ENCODE data around the gene MYO18B.

DNA sequence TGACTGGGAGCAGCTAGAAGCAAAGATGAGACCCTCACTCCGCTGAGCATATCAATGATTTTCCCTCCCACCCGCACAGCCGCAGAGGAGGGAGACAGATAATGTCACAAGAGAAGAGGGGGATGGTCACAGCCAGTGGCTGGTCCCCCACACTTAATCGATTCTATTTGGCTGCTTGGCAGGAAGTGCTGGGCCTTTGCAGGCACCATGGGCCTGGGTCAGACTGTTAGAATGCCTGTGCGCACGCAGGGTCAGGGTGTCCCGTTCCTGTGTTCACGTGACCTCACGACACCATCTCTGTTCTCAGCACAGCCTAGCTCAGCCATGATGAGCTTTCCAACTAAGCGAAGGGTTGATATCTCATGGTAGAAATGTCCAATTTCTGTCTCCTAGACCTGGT lies 107.0 kb downstream of the MYO18B start:
- TF ChIP-seq CTCF (conservative IDR thresholded peaks at IDR 0.05; ENCODE audit: low read depth, low read length) (no peak), RAD21 (IDR thresholded peaks at IDR 0.05; ENCODE audit: low read length) (no peak), POLR2A (IDR thresholded peaks at IDR 0.05; ENCODE audit: low read depth, low read length) (no peak), FOS (IDR thresholded peaks at IDR 0.05; ENCODE audit: low read depth, low read length) (no peak), BHLHE40 (IDR thresholded peaks at IDR 0.05; ENCODE audit: low read depth, low read length) (no peak), SMC3 (IDR thresholded peaks at IDR 0.05; ENCODE audit: low read depth, low read length) (no peak), NFE2L2 (IDR thresholded peaks at IDR 0.05; ENCODE audit: low read depth, low read length) (no peak), CEBPB (IDR thresholded peaks at IDR 0.05; ENCODE audit: low read depth, low read length) (no peak), MAFK (IDR thresholded peaks at IDR 0.05; ENCODE audit: low read depth, low read length) (no peak), MXI1 (IDR thresholded peaks at IDR 0.05; ENCODE audit: borderline replicate concordance, low read depth, low read length) (no peak), RFX5 (IDR thresholded peaks at IDR 0.05; ENCODE audit: low read depth, low read length) (no peak)
- TF ChIP-seq, protein P1, sequence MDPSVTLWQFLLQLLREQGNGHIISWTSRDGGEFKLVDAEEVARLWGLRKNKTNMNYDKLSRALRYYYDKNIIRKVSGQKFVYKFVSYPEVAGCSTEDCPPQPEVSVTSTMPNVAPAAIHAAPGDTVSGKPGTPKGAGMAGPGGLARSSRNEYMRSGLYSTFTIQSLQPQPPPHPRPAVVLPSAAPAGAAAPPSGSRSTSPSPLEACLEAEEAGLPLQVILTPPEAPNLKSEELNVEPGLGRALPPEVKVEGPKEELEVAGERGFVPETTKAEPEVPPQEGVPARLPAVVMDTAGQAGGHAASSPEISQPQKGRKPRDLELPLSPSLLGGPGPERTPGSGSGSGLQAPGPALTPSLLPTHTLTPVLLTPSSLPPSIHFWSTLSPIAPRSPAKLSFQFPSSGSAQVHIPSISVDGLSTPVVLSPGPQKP (IDR thresholded peaks at IDR 0.05; ENCODE audit: borderline replicate concordance, low read depth, low read length): no peak
- TF ChIP-seq, protein P2, sequence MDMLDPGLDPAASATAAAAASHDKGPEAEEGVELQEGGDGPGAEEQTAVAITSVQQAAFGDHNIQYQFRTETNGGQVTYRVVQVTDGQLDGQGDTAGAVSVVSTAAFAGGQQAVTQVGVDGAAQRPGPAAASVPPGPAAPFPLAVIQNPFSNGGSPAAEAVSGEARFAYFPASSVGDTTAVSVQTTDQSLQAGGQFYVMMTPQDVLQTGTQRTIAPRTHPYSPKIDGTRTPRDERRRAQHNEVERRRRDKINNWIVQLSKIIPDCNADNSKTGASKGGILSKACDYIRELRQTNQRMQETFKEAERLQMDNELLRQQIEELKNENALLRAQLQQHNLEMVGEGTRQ (IDR thresholded peaks at IDR 0.05; ENCODE audit: low read depth, low read length): no peak
